Activated CD8-positive, alpha-beta memory T cell treated with anti-CD3 and anti-CD28 coated beads, Interleukin-2, amount 50 U/mL, for 1 hour (primary cell): Measurements from ENCODE around the gene C1orf174.

Experiments
- DNase-seq: peaks from one replicate; pipeline ENCODE4 v3.0.0-alpha.2; 2020; ENCODE audit errors: extremely low read depth

C1orf174 gene

DNA sequence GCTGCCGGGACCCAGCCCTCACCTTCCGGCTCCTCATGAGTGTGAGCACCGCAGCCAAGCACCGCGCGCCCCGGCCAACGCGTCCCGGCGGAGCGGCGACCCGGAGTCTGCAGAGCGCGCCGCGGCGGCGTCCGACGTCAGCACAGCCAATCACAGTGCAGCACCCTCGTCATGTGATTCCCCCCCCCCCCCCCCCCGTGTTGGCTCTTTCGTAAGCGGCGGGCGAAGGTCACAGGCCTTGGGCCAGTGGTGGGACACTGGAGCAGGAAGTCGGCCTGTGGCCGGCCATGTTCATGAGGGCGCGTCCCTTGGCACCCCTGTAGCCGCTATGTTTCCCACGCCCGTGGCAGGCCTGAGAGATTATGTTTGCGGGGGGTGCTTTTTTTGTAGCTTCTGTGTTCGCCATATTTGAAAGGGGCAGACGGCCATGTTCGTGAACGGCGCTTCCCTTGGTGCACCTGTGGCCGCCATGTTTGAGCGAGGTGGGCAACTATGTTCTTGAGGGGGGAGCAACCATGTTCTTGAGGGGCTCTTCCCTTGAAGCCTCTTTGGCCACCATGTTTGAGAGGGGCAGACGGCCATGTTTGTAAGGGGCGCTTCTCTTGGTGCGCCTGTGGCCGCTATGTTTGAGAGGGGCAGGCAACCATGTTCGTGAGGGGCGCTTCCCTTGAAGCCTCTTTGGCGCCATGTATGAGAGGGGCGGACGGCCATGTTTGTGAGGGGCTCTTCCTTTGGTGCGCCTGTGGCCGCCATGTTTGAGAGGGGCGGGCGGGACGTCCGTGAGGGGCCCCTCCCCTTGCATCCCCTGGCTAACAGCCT lies at the start of gene C1orf174:
Gene C1orf174, minus strand, starts transcription at position 123 of the 819 bp plus-strand sequence. Its CDS starts 86 bp downstream, at position 37.
- DNase-seq: peak; percentile 92

DNA sequence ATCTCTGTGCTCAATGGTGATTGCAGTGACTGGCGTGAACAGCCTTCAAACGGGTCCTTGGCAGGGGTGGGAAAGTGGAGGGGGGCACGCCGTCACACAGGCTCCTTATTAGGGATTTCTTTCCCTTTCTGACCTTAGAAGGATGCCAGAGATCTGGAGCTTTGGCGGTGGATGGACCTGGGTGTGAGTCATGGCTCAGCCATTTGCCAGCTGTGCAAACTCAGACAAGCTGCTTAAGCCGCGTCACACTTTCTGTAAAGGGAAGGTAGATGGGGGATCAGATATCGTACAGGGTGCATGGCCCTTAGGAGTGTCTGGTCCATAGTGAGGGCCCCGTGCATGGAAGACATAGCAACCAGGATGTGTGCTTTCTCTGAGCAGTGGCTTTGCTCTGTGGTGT lies 48.3 kb upstream of the C1orf174 start:
- no peak for DNase-seq

DNA sequence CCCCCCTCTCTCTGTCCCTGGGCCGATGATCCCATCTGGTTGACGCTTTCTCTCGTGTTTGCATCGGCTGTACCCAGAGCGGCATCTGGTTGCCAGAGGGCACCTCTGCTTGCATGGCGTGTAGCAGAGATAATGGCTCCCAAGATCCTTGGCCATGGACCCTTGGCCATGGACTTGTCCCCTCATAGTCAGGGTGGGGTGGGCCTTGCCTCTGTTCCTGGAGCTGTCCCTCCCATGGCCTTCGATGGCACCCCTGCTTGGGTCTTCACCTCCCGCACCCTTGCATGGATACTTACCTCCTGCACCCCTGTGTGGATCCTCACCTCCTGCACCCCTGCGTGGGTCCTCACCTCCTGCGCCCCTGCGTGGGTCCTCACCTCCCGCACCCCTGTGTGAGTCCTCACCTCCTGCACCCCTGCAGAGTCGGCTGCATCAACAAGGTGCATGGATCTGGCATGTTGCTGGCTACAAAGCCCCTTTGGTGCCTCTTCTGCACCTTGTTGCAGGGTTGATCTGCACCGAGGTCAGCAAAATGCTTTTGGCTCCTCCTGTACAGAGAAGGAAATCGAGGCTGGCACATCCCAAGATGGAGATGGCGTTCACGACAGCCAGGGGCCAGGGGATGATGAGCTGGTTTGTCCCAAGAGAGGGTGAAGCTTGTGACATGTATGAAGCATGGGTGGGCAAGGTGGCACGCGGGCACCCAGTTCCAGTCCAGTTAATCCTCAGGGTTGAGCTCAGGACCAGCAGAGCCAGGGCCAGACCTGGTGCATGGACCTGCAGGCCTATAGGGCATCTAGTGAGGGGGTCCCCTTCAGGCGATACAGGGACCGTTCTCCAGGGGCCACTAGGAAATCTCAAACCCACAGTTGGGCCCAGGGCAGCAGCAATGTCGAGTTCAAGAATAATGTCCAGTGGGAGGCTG lies 46.1 kb upstream of the C1orf174 start:
- DNase-seq: no peak

DNA sequence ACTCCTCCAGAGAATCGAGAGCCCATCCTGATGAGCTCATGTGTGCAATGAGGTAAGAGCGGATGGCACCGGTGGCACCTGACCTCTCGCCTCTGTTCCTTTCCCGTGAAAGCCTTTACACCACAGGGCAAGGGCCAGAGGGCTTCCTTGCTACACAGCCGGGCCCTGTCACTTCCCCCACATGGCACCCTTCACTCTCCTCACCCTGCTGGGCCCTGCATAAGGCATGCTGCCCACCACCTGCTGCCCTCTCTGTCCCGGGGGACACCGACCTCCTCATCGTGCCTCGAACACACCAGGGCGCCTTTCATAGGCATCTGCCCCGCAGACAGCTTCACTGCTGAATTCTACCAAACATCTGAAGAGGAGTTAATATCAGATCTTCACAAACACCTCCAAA lies 45.1 kb upstream of the C1orf174 start:
- no peak for DNase-seq

DNA sequence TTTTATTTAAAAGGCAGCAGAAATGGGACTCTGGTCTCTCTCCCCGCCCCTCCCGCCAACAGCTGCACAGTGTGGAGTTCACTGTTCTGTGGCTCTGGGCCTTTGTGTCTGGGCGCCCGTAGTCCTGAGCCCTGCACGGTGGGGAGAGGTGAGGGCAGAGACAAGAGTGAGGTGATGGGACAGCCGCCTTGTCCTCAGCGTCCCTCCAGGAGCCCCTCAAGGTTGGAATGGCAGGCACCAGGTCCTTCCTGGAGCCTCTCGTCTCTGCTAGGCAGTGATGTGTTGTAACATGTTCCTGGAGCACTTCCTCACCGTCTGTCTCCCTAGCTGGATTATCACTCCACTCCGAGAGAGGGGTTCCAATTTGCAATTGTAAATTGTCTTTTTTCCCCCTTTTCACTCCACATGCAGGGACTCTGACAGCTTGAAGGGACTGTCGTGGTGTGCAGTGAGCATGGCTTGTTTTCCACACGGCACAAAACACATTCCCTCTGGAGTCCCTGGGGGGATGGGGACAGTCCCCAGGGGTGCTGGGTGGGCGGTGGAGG lies 44.6 kb upstream of the C1orf174 start:
- DNase-seq: no peak

DNA sequence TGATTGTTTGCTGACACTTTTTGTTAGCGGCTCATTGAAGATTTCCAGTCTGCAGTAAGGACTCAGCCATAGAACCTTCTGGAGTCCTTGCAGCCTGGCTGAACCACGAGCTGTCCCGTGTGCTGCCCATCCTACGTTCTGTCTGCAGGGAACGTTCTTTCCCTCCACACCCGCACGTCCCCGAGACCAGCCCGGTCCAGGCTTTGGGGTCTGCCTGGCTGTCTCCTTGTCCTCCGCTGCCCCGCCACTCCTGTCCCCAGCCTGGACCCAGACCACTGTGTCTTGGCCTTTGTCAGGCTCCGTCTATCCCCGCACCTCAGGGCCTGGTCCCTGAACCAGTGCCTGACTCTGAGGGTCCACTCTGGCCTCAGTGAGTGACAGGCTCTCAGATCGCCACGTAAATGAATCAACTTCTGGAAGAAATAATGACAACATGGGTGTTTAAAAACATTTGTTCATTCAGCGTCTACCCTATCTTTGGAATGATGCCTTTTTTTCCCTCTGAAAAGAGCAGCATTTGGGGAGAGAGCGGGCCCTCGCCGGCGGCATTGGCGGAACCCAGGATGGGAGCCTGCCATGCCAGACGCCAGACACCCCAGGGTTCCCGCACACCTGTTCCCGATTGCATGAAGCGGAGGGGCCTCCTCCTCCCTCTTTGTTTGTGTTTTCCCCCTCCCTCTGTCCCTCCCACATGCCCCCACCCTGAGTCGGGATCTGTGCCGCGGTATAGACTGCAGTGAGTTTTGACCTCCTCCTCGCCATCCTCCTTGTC lies 43.9 kb upstream of the C1orf174 start:
- DNase-seq: no peak

DNA sequence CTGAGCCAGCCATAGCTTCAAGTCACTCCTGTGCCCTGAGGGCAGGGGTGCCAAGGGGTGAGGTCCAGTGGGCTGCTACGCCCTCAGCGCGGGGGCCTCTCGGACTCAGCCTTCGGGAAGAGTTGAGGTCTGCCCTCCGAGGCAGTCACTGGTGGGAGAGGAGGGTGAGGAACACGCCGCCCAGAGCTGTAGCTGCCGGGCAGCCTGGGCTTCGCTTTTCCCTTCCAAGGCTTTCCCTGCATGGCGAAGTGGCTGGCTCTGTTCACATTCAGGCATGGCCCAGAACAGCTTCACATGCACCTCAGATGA lies 43.0 kb upstream of the C1orf174 start:
- no peak for DNase-seq

DNA sequence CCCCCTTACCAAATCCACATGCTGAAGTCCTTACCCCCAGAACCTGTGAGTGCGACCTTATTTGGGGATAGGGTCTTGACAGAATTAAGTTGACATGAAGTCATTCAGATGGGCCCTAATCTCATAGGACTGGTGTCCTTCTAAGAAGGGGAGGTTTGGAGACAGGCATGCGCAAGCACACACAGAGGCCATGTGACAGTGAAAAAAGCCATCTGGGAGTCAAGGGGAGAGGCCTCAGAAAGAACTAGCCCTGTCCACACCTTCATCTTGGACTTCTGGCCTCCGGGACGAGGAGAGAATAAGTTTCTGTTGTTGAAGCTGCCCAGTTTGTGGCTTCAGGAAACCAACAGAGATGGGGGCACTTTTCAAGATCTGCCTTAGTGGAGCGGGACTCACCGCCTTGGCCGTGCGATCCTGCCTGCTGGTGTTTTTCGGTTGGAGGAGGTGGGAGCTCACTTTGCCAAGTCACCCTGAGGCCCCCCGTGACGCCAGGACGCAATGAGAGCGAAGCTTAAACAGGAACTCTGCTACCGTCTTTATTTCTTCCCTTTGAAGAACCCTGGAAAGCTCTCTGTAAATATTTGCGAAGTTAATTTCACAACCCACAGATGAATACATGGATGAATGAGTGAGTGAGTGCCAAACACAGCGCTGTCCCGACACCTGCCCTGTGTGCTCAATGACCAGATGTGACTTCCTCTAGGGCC lies 42.5 kb upstream of the C1orf174 start:
- DNase-seq: no peak

DNA sequence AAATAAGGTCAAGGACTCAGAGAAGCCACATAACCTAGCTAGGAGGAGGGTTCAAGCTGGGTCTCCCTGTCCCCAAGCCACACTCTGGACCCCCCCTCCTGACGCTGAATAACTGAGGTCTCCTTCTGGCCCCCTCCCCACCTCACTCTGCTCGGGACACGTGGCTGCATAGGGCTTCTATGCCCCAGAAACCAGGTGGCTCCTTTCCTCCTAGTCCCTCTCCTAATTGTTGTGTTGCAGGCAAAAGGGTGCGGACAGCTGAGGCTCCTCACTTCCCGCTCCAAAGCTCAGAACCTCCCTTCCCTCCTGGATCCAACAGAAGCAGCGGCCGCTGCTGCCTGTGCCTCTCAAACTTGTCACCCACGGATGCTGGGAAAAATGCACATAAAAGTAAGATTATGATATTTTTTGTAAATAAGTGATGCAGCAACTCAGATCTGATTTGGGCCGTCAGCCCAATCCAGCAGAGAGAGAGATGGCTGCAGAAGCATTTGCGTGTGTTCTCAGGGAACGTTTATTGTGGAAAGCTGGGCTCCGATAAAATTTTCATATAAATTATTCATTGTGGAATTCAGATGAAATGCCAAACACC lies 40.8 kb upstream of the C1orf174 start:
- DNase-seq: no peak

DNA sequence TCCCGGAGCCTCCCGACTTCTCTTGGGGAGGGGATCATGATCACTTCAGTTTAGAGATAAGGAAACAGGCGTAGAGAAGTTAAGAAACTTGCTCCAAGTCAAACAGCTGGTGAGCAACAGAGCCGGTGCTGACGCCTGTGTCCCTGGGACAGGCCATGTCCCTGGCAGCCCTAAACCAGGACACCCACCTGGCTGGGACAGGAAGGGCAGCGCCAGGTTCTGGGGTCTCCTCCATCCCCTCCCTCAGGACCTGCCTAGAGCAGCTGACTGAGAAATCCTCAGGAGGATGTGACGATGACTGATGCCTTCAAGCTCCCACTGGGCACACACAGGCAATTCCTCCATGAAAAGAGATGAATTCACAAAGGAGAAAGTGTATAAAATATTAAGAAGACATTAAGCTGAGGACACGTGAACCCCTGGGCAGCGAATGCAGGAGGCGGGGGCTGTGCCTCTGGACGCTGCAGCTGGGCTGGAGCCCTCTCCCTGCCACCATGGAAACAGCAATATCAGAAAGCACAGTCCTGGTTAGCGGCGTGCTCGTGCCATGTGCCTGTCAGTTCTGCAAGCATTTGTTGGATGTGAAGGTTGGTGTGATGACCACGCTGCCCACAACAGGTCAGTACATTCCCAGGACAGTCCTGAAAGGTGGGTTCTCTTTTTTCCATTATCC lies 40.1 kb upstream of the C1orf174 start:
- no peak for DNase-seq

DNA sequence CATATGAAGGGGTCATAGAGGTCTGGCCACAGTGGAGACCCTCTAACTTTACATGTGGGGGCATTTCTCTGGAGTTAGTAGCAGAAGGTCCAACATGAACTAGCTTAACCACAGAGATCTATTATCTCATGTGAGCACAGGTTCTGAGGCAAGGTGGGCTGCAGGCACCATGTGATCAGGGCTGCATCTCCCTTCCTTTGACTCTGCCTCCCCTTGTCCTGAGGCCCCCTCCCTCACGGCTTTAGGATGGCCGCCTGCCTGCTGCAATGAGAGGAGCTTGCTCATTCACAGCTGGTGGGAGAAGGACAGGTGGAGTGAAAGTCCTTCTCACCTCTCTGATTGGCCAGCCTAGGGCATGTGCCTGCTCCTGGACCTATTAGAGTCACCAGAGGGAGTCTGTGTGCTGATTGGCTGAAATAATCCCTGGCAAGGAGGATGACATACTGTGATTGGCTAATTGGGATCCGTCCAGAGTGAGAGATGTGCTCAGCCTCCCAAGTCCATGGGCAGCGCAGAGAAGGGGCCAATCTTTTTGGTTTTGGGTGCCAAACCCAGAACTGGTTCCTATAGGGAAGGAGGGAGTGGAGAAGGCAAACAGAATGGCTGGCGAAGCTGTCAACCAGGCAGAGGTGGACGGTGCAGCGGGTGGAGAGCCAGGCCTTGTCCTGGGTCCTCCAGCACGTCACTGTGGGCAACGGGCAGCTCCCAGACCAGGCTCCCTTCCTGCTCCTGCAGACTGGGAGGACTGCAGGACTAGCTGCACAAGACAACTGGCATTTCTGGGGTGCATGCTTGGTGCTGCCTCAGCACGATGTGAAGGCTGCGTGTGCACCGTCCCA lies 39.4 kb upstream of the C1orf174 start:
- DNase-seq: no peak

DNA sequence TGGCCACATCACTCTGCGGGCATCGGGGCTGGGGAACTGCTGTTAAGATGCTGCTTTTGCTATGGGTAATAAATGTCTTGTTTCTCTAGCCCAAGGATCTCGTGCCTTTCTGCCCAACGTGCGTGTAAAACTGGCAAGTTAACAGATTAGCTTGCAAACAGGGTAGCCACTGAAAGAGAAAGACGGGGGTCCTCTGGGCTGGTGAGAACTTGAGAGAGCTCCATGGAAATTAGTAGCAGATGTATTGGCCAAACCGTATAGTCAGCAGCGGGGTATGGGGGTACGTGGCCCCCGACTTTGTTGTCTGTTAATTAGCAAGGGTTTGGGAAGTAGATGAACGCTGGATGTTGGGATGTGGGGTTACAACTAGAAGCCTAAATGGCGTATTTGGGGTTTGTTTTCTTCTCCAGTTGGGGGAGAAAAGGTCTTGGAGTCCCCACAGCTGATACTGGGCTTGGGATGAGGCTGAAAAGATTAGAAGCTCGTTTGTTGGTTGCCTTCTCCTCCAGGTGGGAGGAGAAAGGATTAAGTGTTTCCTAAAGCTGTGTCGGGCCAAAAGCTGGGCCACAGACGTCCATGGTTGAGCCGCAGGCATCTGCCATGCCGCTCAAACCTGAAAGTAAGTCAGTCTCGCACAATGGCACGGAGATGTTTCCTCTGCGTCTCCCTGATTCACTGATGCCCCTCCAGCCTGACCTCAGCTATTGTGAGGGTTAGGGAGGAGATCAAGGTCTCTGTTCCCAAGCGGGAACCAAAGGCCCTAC lies 32.3 kb upstream of the C1orf174 start:
- no peak for DNase-seq

DNA sequence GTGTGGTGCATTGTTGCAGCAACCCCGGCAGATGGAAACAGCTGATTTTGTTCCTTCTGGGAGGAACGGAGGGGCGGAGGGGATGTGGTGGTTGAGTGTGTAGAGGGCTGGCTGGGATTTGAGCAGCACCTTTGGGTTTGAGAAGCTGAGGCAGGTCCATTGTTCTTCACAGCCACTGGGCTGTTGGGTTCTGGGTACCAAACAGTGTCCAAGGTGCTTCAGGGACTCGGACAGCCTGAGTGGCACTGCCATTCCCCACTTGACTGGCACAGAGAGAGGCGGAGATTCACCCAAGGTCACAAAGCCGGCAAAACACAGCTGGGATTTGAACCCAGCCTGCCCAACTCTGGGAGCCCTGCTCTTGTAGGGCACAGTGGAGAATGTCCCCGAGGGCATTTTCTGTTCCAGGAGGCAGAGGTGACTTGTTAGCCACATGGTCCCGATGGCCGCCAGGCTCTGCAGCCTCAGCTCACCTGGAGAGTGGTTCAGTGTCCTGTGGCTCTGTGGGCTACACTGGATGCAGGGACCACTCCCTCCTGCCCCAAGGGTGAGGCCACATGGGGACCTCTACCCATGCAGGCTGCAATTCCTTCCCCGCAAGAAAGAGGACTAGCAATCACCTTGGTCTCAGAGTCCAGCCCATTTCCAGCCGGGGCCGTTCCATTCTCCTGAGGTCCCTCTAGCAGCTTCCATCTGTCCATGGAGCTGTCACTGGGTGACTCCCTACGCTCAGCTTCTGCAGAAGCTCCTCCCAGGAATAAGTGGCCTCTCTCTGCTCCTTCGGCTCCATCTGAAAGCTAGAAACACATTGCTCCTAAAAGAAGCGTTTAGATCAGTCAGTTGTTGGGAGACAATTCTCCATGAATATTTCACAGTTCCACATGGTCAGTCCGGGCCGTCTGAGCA lies 31.2 kb upstream of the C1orf174 start:
- DNase-seq: no peak

DNA sequence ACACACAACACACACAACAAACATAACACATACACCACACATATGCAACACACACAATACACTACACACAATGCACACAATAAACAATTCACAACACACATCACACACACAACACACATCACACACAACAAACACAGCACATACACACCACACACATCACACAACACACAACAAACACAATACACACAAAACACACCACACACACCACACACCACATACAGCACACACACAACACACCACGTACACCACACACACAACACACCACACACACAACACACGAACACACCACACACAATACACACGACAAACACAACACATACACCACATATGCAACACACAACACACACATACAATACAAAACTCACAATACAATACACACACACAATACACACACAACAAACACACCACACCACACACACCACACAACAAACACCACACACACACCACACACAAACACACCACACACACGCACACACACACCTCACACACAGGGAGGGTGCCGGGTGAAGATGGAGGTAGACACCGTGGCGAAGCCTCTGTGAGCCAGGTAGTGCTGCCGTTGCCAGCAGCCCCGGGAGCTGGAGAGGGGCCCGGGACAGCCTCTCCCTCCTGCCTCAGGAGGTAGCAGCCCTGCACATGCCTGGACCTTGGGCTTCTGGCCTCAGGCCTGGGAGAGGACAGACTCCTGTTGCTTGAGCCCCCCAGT lies 30.4 kb upstream of the C1orf174 start:
- DNase-seq: no peak

DNA sequence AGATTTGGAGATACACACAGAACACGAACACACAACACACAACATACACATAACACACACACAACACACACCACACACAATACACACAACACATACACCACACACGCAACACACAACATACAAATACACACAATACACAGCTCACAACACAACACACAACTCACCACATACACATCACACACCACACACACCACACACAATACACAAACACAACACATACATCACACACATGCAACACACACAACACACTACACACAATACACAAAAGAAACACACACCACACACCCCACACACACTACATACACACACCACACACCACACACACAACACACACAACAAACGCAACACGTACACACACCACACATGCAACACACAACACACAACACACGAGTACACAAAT lies 29.1 kb upstream of the C1orf174 start:
- no peak for DNase-seq

DNA sequence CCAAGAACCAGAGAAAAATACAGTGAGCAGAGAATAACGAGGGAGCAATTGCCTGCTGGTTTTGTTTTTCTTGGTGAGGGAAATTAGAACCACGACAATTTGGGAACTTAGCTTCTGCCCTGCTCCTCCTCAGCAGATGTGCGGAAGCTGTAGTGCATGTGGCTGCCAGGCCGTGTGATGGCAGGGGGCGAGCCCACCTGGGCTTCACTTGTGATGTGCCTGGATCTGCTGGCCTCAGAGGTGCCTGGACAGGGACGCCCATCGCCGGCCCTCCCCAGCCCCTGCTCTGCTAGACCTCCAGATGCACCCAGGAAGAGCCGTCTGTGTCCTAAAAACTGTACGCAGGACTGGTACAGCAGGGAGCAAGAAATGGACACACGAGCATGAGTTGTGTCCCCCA lies 28.5 kb upstream of the C1orf174 start:
- DNase-seq: no peak

DNA sequence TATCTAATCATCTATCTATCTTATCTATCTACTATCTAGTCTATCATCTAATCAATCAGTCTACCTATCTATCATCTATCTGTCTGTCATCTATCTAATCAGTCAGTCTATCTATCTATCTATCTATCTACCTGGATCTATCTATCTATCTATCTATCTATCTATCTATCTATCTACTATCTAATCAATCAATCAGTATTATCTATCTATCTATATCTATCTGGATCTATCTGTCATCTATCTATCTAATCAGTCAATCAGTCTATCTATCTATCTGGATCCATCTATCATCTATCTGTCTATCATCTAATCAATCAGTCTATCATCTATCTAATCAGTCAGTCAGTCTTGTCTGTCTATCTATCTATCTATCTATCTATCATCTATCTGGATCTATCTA lies 26.9 kb upstream of the C1orf174 start:
- no peak for DNase-seq
